Stimulated activated CD4-positive, alpha-beta T cell treated with anti-CD3 and anti-CD28 coated beads, Interleukin-1b, Interleukin-23, amount 100 ng/mL, for 4 hours (primary cell): ENCODE measurements around the gene GRM4.

Experiments used
- DNase-seq, 2 donors: peaks; one replicate each; pipeline ENCODE4 v3.0.0-alpha.2; 2020; ENCODE audit warnings: low read depth in 2 of 2

Gene GRM4

GRCh38 chr6:34064675-34065074, 81.2 kb downstream of the GRM4 start:
- DNase-seq: no peak

- DNase-seq: no peak
These were observed 82.2 kb downstream of the GRM4 start for GRCh38 chr6:34063651-34064050.

GRCh38 chr6:34062815-34063214, 83.1 kb downstream of the GRM4 start:
- DNase-seq: no peak

- no peak for DNase-seq
These were observed 83.7 kb downstream of the GRM4 start for GRCh38 chr6:34062156-34062555.

- DNase-seq: no peak
These were observed 84.5 kb downstream of the GRM4 start for GRCh38 chr6:34061348-34061747.

- no peak for DNase-seq
These were observed 86.0 kb downstream of the GRM4 start for GRCh38 chr6:34059914-34060313.

GRCh38 chr6:34059136-34059731, 86.7 kb downstream of the GRM4 start:
- DNase-seq: no peak

GRCh38 chr6:34057790-34058189, 88.1 kb downstream of the GRM4 start:
- no peak for DNase-seq

GRCh38 chr6:34057191-34057590, 88.7 kb downstream of the GRM4 start:
- DNase-seq: no peak

GRCh38 chr6:34056305-34057108, 89.4 kb downstream of the GRM4 start:
- no peak for DNase-seq

GRCh38 chr6:34055223-34055933, 90.5 kb downstream of the GRM4 start:
- peak; percentile 58 for DNase-seq

- no peak for DNase-seq
These were observed 92.2 kb downstream of the GRM4 start for GRCh38 chr6:34053721-34054120.

GRCh38 chr6:34052918-34053608, 92.8 kb downstream of the GRM4 start:
- no peak for DNase-seq

- DNase-seq: no peak
These were observed 93.6 kb downstream of the GRM4 start for GRCh38 chr6:34052071-34052825.

- DNase-seq: no peak
These were observed 94.5 kb downstream of the GRM4 start for GRCh38 chr6:34051331-34051919.

GRCh38 chr6:34050691-34051090, 95.2 kb downstream of the GRM4 start:
- DNase-seq: no peak

- no peak for DNase-seq
These were observed 96.2 kb downstream of the GRM4 start for GRCh38 chr6:34049395-34050342.

GRCh38 chr6:34047913-34048867, 97.7 kb downstream of the GRM4 start:
- DNase-seq: no peak

- DNase-seq: no peak
These were observed 99.3 kb downstream of the GRM4 start for GRCh38 chr6:34046617-34047016.
